Caco-2 (cell line): Measurements from ENCODE around the gene TCF12. TPM values are rescaled to one million over a fixed set of nuclear protein-coding genes. Genes with fewer than 3 reads are reported as not detected.

Experiments used
- BruUV-seq: library from RNA; stranded (reverse); fragments of 400-500 nt; replicated peaks from 2 replicates; lab custom pipeline; 2021; lab: Mats Ljungman, UMichigan
- CTCF ChIA-PET: fragments of 300-600 bp; sonication (Branson Sonifier 250); formaldehyde crosslinking; loops from one replicate; lab custom pipeline; 2022; ENCODE audit warnings: antibody characterized with exemption; lab: Charles Lee
- POLR2A ChIA-PET: fragments of 300-600 bp; sonication (Branson Sonifier 250); formaldehyde crosslinking; loops from one replicate; lab custom pipeline; 2022; ENCODE audit warnings: antibody characterized with exemption; lab: Charles Lee
- DNase-seq, 2 experiments: peaks; one replicate each; pipeline versions ENCODE4 v3.0.0 to v3.0.0-alpha.2; 2020 to 2022
- H3K27me3 ChIP-seq: replicated peaks from 2 replicates; pipeline ENCODE4 v1.6.0; 2011; ENCODE audit warnings: low read length; ENCODE audit not compliant: control insufficient read depth, insufficient read depth
- H3K36me3 ChIP-seq: 2 replicates; pipeline ENCODE4 v1.5.1; 2011; ENCODE audit warnings: low read length; ENCODE audit not compliant: control insufficient read depth, insufficient read depth
- H3K4me1 ChIP-seq: fragments of 250-450 bp; sonication (Bioruptor Pico); 2 replicates; pipeline ENCODE4 v1.5.1; 2020; ENCODE audit warnings: mild to moderate bottlenecking
- H3K4me3 ChIP-seq: 2 replicates; pipeline ENCODE4 v1.5.1; 2011; ENCODE audit warnings: low read depth, mild to moderate bottlenecking, control low read depth, low read length
- H3K9me3 ChIP-seq: fragments of 250-450 bp; sonication (Bioruptor Pico); 2 replicates; pipeline ENCODE4 v1.5.1; 2020; ENCODE audit warnings: mild to moderate bottlenecking, moderate library complexity
- H3K27ac Mint-ChIP-seq: one replicate; pipeline ENCODE4 v1.8.0; 2022; ENCODE audit warnings: mixed read lengths; ENCODE audit not compliant: unreplicated experiment
- H3K27me3 Mint-ChIP-seq: one replicate; pipeline ENCODE4 v1.8.0; 2022; ENCODE audit warnings: mixed read lengths; ENCODE audit not compliant: insufficient read depth, unreplicated experiment
- H3K36me3 Mint-ChIP-seq: one replicate; pipeline ENCODE4 v1.8.0; 2022; ENCODE audit warnings: mild to moderate bottlenecking, mixed read lengths; ENCODE audit not compliant: insufficient read depth, unreplicated experiment
- H3K4me1 Mint-ChIP-seq: one replicate; pipeline ENCODE4 v1.8.0; 2022; ENCODE audit warnings: low read depth, mixed read lengths; ENCODE audit not compliant: unreplicated experiment
- H3K4me3 Mint-ChIP-seq: one replicate; pipeline ENCODE4 v1.8.0; 2022; ENCODE audit warnings: mild to moderate bottlenecking, moderate library complexity, mixed read lengths; ENCODE audit not compliant: unreplicated experiment
- H3K9me3 Mint-ChIP-seq: one replicate; pipeline ENCODE4 v1.8.0; 2022; ENCODE audit warnings: mixed read lengths; ENCODE audit not compliant: unreplicated experiment
- intact Hi-C: fragments of 100-400 bp; cut with micrococcal nuclease; formaldehyde crosslinking; loops from one replicate; pipeline ENCODE4 v1.10.0; 2022; ENCODE audit not compliant: unreplicated experiment
- total RNA-seq: library from RNA; stranded (reverse); gene quantifications from 2 replicates; pipeline ENCODE4 v1.2.3, GENCODE V29; 2022
- TF ChIP-seq, protein P1 (sequence below), 2 experiments: fragments of 200-600 bp in 1 of 2; IDR thresholded peaks; 1 replicate in 1 of 2; 2 replicates in 1 of 2; pipeline versions ENCODE4 v1.5.1 to v1.8.0; 2011 to 2022; ENCODE audit warnings: antibody characterized with exemption in 1 of 2, control low read depth in 1 of 2, inconsistent platforms in 1 of 2, low read depth in 1 of 2, low read length in 1 of 2, mild to moderate bottlenecking in 1 of 2, moderate library complexity in 1 of 2; ENCODE audit not compliant: insufficient read depth in 1 of 2, severe bottlenecking in 1 of 2, unreplicated experiment in 1 of 2

The TCF12 gene
- total RNA-seq, 1 experiment from 2014 or later: 64.4 TPM

DNA sequence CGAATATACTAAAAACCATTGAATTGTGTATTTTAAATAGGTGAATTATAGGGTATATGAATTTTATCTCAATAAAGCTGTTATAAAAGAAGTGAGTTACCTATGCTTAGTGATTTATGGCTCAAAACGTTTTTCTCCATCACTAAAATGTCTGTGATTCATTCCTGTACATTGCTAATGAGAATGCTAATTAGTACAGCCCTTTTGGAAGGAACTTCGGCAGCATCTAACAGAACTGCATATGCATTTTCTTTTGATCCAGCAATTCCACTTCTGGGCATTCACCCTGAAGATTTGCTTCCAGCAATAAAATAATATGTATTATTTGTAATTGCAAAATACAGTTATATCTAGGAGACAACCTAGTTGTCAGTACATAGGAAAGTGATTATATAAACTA lies 53.6 kb downstream of the TCF12 start:
- POLR2A ChIA-PET: no interaction called here
- Mint-ChIP-seq H3K27me3 (no peaks in the 10 kb centered on the region), H3K4me3 (no peak overlapping the region), H3K27ac (no peak overlapping the region), H3K9me3 (no peaks in the 10 kb centered on the region), H3K4me1 (peaks cover 32% of the 10 kb centered on the region), H3K36me3 (no peaks in the 10 kb centered on the region)
- intact Hi-C loops: no loop called here
- no TSS peak for BruUV-seq
- Histone ChIP-seq H3K4me1 (peaks cover 25% of the 10 kb centered on the region), H3K27me3 (no peaks in the 10 kb centered on the region), H3K36me3 (no peaks in the 10 kb centered on the region), H3K4me3 (no peak overlapping the region), H3K9me3 (no peaks in the 10 kb centered on the region)
- CTCF ChIA-PET: no interaction called here
- TF ChIP-seq, protein P1, sequence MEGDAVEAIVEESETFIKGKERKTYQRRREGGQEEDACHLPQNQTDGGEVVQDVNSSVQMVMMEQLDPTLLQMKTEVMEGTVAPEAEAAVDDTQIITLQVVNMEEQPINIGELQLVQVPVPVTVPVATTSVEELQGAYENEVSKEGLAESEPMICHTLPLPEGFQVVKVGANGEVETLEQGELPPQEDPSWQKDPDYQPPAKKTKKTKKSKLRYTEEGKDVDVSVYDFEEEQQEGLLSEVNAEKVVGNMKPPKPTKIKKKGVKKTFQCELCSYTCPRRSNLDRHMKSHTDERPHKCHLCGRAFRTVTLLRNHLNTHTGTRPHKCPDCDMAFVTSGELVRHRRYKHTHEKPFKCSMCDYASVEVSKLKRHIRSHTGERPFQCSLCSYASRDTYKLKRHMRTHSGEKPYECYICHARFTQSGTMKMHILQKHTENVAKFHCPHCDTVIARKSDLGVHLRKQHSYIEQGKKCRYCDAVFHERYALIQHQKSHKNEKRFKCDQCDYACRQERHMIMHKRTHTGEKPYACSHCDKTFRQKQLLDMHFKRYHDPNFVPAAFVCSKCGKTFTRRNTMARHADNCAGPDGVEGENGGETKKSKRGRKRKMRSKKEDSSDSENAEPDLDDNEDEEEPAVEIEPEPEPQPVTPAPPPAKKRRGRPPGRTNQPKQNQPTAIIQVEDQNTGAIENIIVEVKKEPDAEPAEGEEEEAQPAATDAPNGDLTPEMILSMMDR (IDR thresholded peaks at IDR 0.05; ENCODE audit: insufficient read depth in 1 of 2, low read depth in 1 of 2, low read length in 1 of 2, severe bottlenecking in 1 of 2, unreplicated experiment in 1 of 2): no peak
- no peak for DNase-seq

DNA sequence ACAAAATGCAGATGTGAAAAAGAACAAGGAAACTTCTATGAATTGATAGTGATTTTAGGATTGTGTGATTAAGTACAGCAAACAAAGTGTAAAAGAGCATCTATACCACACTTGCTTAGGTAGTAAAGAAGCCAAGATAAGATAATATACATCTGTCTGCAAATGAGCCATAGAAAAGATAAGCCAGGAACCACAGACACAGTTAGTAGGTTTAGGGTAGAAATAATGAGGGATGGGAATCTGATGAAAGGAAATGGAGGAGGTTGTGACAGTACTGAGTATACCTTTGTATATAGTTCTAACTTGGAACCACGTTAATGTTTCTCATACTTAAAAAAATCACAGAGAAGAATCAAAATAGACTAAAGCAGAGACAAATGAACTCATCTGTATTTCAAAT lies 54.0 kb downstream of the TCF12 start:
- Mint-ChIP-seq H3K27me3 (no peaks in the 10 kb centered on the region), H3K36me3 (no peaks in the 10 kb centered on the region), H3K4me1 (peaks cover 32% of the 10 kb centered on the region), H3K27ac (no peak overlapping the region), H3K4me3 (no peak overlapping the region), H3K9me3 (no peaks in the 10 kb centered on the region)
- DNase-seq: no peak
- Histone ChIP-seq H3K9me3 (no peaks in the 10 kb centered on the region), H3K27me3 (no peaks in the 10 kb centered on the region), H3K4me1 (peaks cover 25% of the 10 kb centered on the region), H3K4me3 (no peak overlapping the region), H3K36me3 (no peaks in the 10 kb centered on the region)
- TF ChIP-seq, protein P1 (IDR thresholded peaks at IDR 0.05; ENCODE audit: insufficient read depth in 1 of 2, low read depth in 1 of 2, low read length in 1 of 2, severe bottlenecking in 1 of 2, unreplicated experiment in 1 of 2): no peak
- intact Hi-C loops: no loop called here
- no TSS peak for BruUV-seq
- ChIA-PET CTCF (no interaction called here), POLR2A (no interaction called here)

DNA sequence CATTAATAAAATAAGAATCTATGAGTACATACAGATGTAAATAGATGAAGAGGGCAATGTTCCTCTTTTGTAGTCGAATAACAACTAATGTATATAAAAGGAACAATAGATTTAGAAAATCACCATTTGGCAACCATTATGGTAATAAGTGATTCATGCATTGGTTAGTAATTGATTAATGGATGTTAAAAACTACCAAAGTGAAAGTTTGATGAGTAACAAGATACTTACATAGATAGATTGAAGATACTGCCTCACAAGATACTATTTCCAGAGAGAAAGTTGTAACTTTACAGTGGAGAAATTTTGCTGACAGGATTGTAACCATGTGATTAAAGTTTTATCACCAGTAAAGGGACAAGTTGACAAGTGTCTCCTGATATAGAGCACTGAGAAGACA lies 55.0 kb downstream of the TCF12 start:
- Histone ChIP-seq H3K27me3 (no peaks in the 10 kb centered on the region), H3K4me1 (peaks cover 23% of the 10 kb centered on the region), H3K36me3 (no peaks in the 10 kb centered on the region), H3K4me3 (no peak overlapping the region), H3K9me3 (no peaks in the 10 kb centered on the region)
- H3K9me3 Mint-ChIP-seq: no peaks in the 10 kb centered on the region
- TF ChIP-seq, protein P1 (IDR thresholded peaks at IDR 0.05; ENCODE audit: insufficient read depth in 1 of 2, low read depth in 1 of 2, low read length in 1 of 2, severe bottlenecking in 1 of 2, unreplicated experiment in 1 of 2): no peak
- intact Hi-C loops: no loop called here
- CTCF ChIA-PET: no interaction called here
- BruUV-seq: no TSS peak
- DNase-seq: no peak
- POLR2A ChIA-PET: no interaction called here
- H3K27me3 Mint-ChIP-seq: no peaks in the 10 kb centered on the region
- peaks cover 29% of the 10 kb centered on the region for H3K4me1 Mint-ChIP-seq
- H3K36me3 Mint-ChIP-seq: no peaks in the 10 kb centered on the region
- no peak overlapping the region for H3K4me3 Mint-ChIP-seq
- H3K27ac Mint-ChIP-seq: no peak overlapping the region
